D721Med (cell line): ENCODE results near the gene PPP1CC.

Experiments
- DNase-seq: peaks from one replicate; pipeline ENCODE4 v3.0.0; 2011; ENCODE audit warnings: low spot score; ENCODE audit not compliant: insufficient read length
- FAIRE-seq: peaks from 2 replicates; lab custom pipeline; 2011; peaks lifted over from hg19 to GRCh38; lab: Jason Lieb, UNC
- TF ChIP-seq, protein P1 (sequence below): IDR thresholded peaks from 2 replicates; pipeline ENCODE4 v1.5.1; 2012; ENCODE audit warnings: mild to moderate bottlenecking, control low read depth; ENCODE audit not compliant: insufficient read depth; ENCODE audit errors: missing control alignments

PPP1CC gene

DNA sequence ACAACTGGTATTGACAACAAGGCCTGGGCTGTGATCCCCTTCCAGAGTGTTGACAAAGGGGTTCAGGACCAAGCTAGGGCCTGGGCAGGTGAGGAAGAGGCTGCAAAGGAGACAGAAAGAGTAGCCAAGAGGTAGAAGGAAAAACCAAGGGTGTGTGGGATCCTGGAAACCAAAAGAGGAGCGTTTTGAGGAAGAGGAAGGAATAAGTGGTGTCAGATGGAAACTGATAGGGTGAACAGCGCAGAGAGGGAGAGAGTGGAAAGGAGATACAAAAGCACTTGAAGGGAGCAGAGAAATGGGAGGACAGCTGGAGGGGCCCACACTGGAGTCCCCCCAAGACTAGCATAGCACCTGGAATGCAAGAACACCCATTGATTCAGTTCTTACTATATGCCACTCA, 45.5 kb downstream of the PPP1CC start:
- no peak for DNase-seq
- TF ChIP-seq, protein P1, sequence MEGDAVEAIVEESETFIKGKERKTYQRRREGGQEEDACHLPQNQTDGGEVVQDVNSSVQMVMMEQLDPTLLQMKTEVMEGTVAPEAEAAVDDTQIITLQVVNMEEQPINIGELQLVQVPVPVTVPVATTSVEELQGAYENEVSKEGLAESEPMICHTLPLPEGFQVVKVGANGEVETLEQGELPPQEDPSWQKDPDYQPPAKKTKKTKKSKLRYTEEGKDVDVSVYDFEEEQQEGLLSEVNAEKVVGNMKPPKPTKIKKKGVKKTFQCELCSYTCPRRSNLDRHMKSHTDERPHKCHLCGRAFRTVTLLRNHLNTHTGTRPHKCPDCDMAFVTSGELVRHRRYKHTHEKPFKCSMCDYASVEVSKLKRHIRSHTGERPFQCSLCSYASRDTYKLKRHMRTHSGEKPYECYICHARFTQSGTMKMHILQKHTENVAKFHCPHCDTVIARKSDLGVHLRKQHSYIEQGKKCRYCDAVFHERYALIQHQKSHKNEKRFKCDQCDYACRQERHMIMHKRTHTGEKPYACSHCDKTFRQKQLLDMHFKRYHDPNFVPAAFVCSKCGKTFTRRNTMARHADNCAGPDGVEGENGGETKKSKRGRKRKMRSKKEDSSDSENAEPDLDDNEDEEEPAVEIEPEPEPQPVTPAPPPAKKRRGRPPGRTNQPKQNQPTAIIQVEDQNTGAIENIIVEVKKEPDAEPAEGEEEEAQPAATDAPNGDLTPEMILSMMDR: no peak
- no peak for FAIRE-seq

DNA sequence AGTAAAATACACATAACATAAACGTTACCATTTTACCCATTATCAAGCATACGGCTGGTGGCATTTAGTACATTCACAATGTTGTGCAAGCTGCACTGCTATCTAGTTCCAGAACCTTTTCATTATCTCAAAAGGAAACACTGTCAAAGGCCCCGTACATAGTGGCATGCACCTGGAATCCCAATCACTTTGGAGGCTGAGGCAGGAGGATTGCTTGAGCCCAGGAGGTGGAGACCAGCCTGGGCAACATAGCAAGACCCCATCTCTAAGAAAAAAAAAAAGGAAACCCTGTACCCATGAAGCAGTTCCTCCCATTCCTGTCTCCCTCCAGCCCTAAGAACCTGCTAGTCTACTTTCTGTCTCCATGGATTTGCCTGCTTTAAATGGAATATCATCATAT, 46.4 kb downstream of the PPP1CC start:
- TF ChIP-seq, protein P1: no peak
- DNase-seq (no peak), FAIRE-seq (no peak)

- DNase-seq (no peak), FAIRE-seq (no peak)
- TF ChIP-seq, protein P1: no peak
These were observed 48.3 kb downstream of the PPP1CC start for GRCh38 chr12:110694330-110694901.

- TF ChIP-seq, protein P1: no peak
- no peak for DNase-seq
- FAIRE-seq: no peak
These were observed 49.0 kb downstream of the PPP1CC start for GRCh38 chr12:110693731-110694130.

GRCh38 chr12:110690127-110690430, 52.6 kb downstream of the PPP1CC start:
- TF ChIP-seq, protein P1: no peak
- DNase-seq: peak; percentile 72
- FAIRE-seq: peak; percentile 80

GRCh38 chr12:110689281-110690126, 53.2 kb downstream of the PPP1CC start:
- TF ChIP-seq, protein P1: no peak
- peak; percentile 42 for DNase-seq
- no peak for FAIRE-seq
